PFSK-1 (cell line): ENCODE data around the gene SETD4.

Source experiments
- FOXP2 ChIP-seq: optimal IDR thresholded peaks from 2 replicates; pipeline ENCODE3; 2011; ENCODE audit warnings: borderline replicate concordance, control low read depth, inconsistent platforms; ENCODE audit not compliant: insufficient read depth; ENCODE audit errors: extremely low read length, extremely low read depth
- POLR2AphosphoS5 ChIP-seq: IDR thresholded peaks from 2 replicates; pipeline ENCODE4 v1.6.1; 2012; ENCODE audit warnings: low read depth, mild to moderate bottlenecking, control low read depth, low read length, moderate library complexity
- SIN3A ChIP-seq: IDR thresholded peaks from 2 replicates; pipeline ENCODE4 v1.6.1; 2012; ENCODE audit warnings: mild to moderate bottlenecking, low read length, moderate library complexity, borderline replicate concordance; ENCODE audit not compliant: insufficient read depth
- TAF1 ChIP-seq: IDR thresholded peaks from 2 replicates; pipeline ENCODE4 v1.6.1; 2012; ENCODE audit warnings: low read length, control low read depth, borderline replicate concordance; ENCODE audit not compliant: insufficient read depth
- TF ChIP-seq, protein P1 (sequence below), 2 experiments: IDR thresholded peaks; 2 replicates each; pipeline versions ENCODE4 v1.6.1 to v1.8.0; 2011 to 2012; ENCODE audit warnings: low read depth in 2 of 2, low read length in 2 of 2, control low read depth in 1 of 2, inconsistent platforms in 1 of 2, mild to moderate bottlenecking in 1 of 2, moderate library complexity in 1 of 2; ENCODE audit not compliant: insufficient read depth in 1 of 2

DNA sequence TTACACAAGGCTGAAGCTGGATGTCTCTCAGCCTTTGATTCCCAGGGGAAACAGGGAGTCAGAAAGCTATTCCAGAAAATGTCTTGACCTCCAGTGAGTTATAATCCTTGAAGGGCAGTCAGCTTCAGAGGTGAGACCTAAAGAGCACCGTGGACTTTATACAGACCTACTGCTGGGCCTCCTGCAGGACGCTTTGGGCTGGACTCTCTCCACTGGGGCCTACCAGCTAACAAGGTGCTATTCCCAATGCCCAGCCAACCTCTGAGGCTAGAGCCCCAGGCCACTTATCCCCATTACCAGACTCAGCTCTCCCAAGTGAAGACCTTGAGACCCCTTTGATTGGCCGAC is 6.6 kb downstream of the SETD4 start:
- TF ChIP-seq, protein P1, sequence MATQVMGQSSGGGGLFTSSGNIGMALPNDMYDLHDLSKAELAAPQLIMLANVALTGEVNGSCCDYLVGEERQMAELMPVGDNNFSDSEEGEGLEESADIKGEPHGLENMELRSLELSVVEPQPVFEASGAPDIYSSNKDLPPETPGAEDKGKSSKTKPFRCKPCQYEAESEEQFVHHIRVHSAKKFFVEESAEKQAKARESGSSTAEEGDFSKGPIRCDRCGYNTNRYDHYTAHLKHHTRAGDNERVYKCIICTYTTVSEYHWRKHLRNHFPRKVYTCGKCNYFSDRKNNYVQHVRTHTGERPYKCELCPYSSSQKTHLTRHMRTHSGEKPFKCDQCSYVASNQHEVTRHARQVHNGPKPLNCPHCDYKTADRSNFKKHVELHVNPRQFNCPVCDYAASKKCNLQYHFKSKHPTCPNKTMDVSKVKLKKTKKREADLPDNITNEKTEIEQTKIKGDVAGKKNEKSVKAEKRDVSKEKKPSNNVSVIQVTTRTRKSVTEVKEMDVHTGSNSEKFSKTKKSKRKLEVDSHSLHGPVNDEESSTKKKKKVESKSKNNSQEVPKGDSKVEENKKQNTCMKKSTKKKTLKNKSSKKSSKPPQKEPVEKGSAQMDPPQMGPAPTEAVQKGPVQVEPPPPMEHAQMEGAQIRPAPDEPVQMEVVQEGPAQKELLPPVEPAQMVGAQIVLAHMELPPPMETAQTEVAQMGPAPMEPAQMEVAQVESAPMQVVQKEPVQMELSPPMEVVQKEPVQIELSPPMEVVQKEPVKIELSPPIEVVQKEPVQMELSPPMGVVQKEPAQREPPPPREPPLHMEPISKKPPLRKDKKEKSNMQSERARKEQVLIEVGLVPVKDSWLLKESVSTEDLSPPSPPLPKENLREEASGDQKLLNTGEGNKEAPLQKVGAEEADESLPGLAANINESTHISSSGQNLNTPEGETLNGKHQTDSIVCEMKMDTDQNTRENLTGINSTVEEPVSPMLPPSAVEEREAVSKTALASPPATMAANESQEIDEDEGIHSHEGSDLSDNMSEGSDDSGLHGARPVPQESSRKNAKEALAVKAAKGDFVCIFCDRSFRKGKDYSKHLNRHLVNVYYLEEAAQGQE (IDR thresholded peaks at IDR 0.05; ENCODE audit: insufficient read depth in 1 of 2, low read depth in 2 of 2, low read length in 2 of 2): no peak
- TF ChIP-seq POLR2AphosphoS5: no peak
- TF ChIP-seq TAF1: no peak
- TF ChIP-seq SIN3A: no peak
- no peak for TF ChIP-seq FOXP2
